HCT116 (cell line): ENCODE results near the gene POMGNT2. TPM values are rescaled to one million over a fixed set of nuclear protein-coding genes. Genes with fewer than 3 reads are reported as not detected.

Source experiments
- ATAC-seq: fragments of 200-7000 bp; cut with Tn5 transposase; 2 replicates; pipeline ENCODE4 v1.9.1; 2020; ENCODE audit warnings: mild to moderate bottlenecking, moderate library complexity
- BruUV-seq: library from RNA; stranded (reverse); fragments of 400-500 nt; replicated peaks from 2 replicates; lab custom pipeline; 2021; lab: Mats Ljungman, UMichigan
- CTCF ChIA-PET: fragments of 300-600 bp; sonication (Branson Sonifier 250); formaldehyde crosslinking; loops from one replicate; lab custom pipeline; 2021; ENCODE audit warnings: antibody characterized with exemption; lab: Charles Lee
- POLR2A ChIA-PET: fragments of 300-600, 350-600 bp; sonication (Branson Sonifier 250); formaldehyde crosslinking; loops from one replicate; lab custom pipeline; 2021; ENCODE audit warnings: antibody characterized with exemption; lab: Charles Lee
- RAD21 ChIA-PET, 2 experiments: fragments of 300-600 bp; sonication (Branson Sonifier 250); formaldehyde crosslinking; loops; one replicate each; lab custom pipeline; 2023; ENCODE audit warnings: low total read pairs in 2 of 2; ENCODE audit not compliant: uncharacterized antibody in 2 of 2, unreplicated experiment in 2 of 2, low non-redundant PET in 1 of 2; lab: Charles Lee
- DNase-seq: peaks from one replicate; pipeline ENCODE4 v3.0.0-alpha.2; 2010; ENCODE audit warnings: low read depth, low spot score
- H2AFZ ChIP-seq: fragments of 200-600 bp; shearing (Covaris generic), sonication (generic); 2 replicates; pipeline ENCODE4 v1.6.1; 2017; ENCODE audit warnings: low read depth, mixed run types, mixed read lengths, antibody characterized with exemption, low read length; ENCODE audit not compliant: poor library complexity, severe bottlenecking
- H3K27ac ChIP-seq: 2 replicates; pipeline ENCODE4 v1.5.1; 2012; ENCODE audit warnings: low read depth, low read length
- H3K27me3 ChIP-seq: fragments of 200-600 bp; sonication (generic); 2 replicates; pipeline ENCODE4 v1.6.1; 2016; ENCODE audit warnings: mixed run types, low read length, mixed read lengths; ENCODE audit not compliant: insufficient read depth
- H3K36me3 ChIP-seq, 2 experiments: fragments of 200-500 bp in 1 of 2; fragments of 200-600 bp in 1 of 2; sonication (Bioruptor generic) in 1 of 2; sonication (generic) in 1 of 2; 2 replicates each; pipeline versions ENCODE4 v1.5.1 to v1.6.1; 2014 to 2016; ENCODE audit warnings: low read length in 2 of 2, inconsistent platforms in 1 of 2, mixed read lengths in 1 of 2, mixed run types in 1 of 2; ENCODE audit not compliant: insufficient read depth in 2 of 2, control insufficient read depth in 1 of 2
- H3K4me1 ChIP-seq, 2 experiments: fragments of 200-600 bp in 1 of 2; sonication (generic) in 1 of 2; 2 replicates each; pipeline versions ENCODE4 v1.5.1 to v1.6.1; 2012 to 2017; ENCODE audit warnings: low read length in 2 of 2, inconsistent platforms in 1 of 2, mild to moderate bottlenecking in 1 of 2, mixed read lengths in 1 of 2, mixed run types in 1 of 2, moderate library complexity in 1 of 2; ENCODE audit not compliant: insufficient read depth in 2 of 2, control insufficient read depth in 1 of 2
- H3K4me2 ChIP-seq: fragments of 200-600 bp; sonication (generic); 2 replicates; pipeline ENCODE4 v1.6.1; 2017; ENCODE audit warnings: mixed run types, low read length, mixed read lengths
- H3K4me3 ChIP-seq, 2 experiments: fragments of 200-600 bp in 1 of 2; sonication (generic) in 1 of 2; replicated peaks in 1 of 2; 2 replicates each; pipeline ENCODE4 v1.5.1; 2011 to 2016; ENCODE audit warnings: low read length in 2 of 2, control low read depth in 1 of 2, low read depth in 1 of 2, mild to moderate bottlenecking in 1 of 2, mixed read lengths in 1 of 2, mixed run types in 1 of 2
- H3K79me2 ChIP-seq: fragments of 200-600 bp; sonication (generic); 2 replicates; pipeline ENCODE4 v1.6.1; 2017; ENCODE audit warnings: mild to moderate bottlenecking, mixed run types, low read length, moderate library complexity, mixed read lengths; ENCODE audit not compliant: insufficient read depth
- H3K9ac ChIP-seq: fragments of 200-600 bp; sonication (generic); 2 replicates; pipeline ENCODE4 v1.6.1; 2016; ENCODE audit warnings: low read length, mixed read lengths
- H3K9me2 ChIP-seq: fragments of 200-600 bp; sonication (generic), shearing (Covaris generic); 2 replicates; pipeline ENCODE4 v1.6.1; 2017; ENCODE audit warnings: mixed run types, mild to moderate bottlenecking, moderate library complexity; ENCODE audit not compliant: insufficient read depth
- H3K9me3 ChIP-seq, 2 experiments: fragments of 200-500 bp in 1 of 2; fragments of 200-600 bp in 1 of 2; sonication (Bioruptor generic) in 1 of 2; sonication (generic) in 1 of 2; 2 replicates each; pipeline ENCODE4 v1.6.1; 2014 to 2017; ENCODE audit warnings: low read length in 2 of 2, mixed read lengths in 2 of 2, inconsistent platforms in 1 of 2, low read depth in 1 of 2, mild to moderate bottlenecking in 1 of 2, mixed run types in 1 of 2, moderate library complexity in 1 of 2; ENCODE audit not compliant: control insufficient read depth in 1 of 2, insufficient read depth in 1 of 2
- H4K20me1 ChIP-seq: fragments of 200-600 bp; sonication (generic), shearing (Covaris generic); 2 replicates; pipeline ENCODE4 v1.6.1; 2017; ENCODE audit warnings: mixed run types, mild to moderate bottlenecking, moderate library complexity; ENCODE audit not compliant: insufficient read depth
- CBX3 ChIP-seq: IDR thresholded peaks from 2 replicates; pipeline ENCODE4 v1.6.1; 2012; ENCODE audit warnings: low read depth
- FOSL1 ChIP-seq: IDR thresholded peaks from 2 replicates; pipeline ENCODE4 v1.6.1; 2012; ENCODE audit warnings: low read depth
- POLR2AphosphoS5 ChIP-seq: IDR thresholded peaks from 2 replicates; pipeline ENCODE4 v1.6.1; 2011; ENCODE audit warnings: mild to moderate bottlenecking, low read depth, low read length, moderate library complexity
- YY1 ChIP-seq: IDR thresholded peaks from 2 replicates; pipeline ENCODE4 v1.6.1; 2011; ENCODE audit warnings: low read length, low read depth, moderate library complexity, mild to moderate bottlenecking; ENCODE audit not compliant: insufficient replicate concordance; ENCODE audit errors: extremely low read depth
- ZNF274 ChIP-seq: fragments of 200-500 bp; sonication (Bioruptor generic); IDR thresholded peaks from 2 replicates; pipeline ENCODE4 v1.6.1; 2014; ENCODE audit warnings: mild to moderate bottlenecking, low read depth, low read length, inconsistent platforms
- intact Hi-C: fragments of 100-400 bp; cut with micrococcal nuclease; formaldehyde crosslinking; loops from 2 replicates; pipeline ENCODE4 v1.10.0; 2022
- total RNA-seq: library from RNA; stranded (reverse); gene quantifications from one replicate; pipeline ENCODE4 v1.2.1, GENCODE V29; 2021; ENCODE audit not compliant: unreplicated experiment
- TF ChIP-seq, protein P1 (sequence below): IDR thresholded peaks from 2 replicates; pipeline ENCODE4 v1.6.1; 2012; ENCODE audit warnings: low read depth

POMGNT2 gene
- total RNA-seq, 1 experiment from 2014 or later, result 21.6 TPM

DNA sequence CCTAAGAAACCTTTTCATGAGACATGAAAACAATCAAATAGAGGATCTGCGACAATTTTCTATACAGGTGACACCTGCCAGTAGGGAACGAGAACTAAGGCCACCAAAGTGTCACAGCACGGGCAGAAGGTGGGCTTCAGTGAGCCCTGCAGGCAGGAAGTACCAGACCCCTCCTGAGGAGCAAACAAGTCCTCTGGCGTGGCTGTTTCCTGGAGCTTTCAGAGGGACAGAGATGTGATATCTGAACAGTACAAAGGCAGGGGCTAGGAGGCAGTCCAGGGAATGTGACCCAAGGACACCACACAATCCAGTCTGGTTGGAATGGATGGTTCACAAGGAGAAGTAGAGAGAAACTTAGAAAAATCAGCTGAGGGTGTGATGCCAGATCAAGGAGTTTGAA is 16.8 kb downstream of the POMGNT2 start:
- Histone ChIP-seq H3K9me3 (no peaks in the 10 kb centered on the region), H3K36me3 (no peaks in the 10 kb centered on the region), H3K9ac (no peak overlapping the region), H3K4me1 (no peaks in the 10 kb centered on the region), H3K27me3 (no peaks in the 10 kb centered on the region), H3K4me2 (no peak overlapping the region), H3K4me3 (no peak overlapping the region), H3K27ac (no peak overlapping the region), H2AFZ (no peak overlapping the region), H4K20me1 (no peaks in the 10 kb centered on the region), H3K79me2 (peaks cover 37% of the 10 kb centered on the region), H3K9me2 (no peaks in the 10 kb centered on the region)
- no TSS peak for BruUV-seq
- POLR2A ChIA-PET, result no interaction called here
- intact Hi-C loops, result no loop called here
- RAD21 ChIA-PET, result no interaction called here
- ATAC-seq (no peak), DNase-seq (no peak)
- TF ChIP-seq POLR2AphosphoS5 (no peak), CBX3 (no peak), ZNF274 (no peak), YY1 (no peak), FOSL1 (no peak)
- TF ChIP-seq, protein P1, sequence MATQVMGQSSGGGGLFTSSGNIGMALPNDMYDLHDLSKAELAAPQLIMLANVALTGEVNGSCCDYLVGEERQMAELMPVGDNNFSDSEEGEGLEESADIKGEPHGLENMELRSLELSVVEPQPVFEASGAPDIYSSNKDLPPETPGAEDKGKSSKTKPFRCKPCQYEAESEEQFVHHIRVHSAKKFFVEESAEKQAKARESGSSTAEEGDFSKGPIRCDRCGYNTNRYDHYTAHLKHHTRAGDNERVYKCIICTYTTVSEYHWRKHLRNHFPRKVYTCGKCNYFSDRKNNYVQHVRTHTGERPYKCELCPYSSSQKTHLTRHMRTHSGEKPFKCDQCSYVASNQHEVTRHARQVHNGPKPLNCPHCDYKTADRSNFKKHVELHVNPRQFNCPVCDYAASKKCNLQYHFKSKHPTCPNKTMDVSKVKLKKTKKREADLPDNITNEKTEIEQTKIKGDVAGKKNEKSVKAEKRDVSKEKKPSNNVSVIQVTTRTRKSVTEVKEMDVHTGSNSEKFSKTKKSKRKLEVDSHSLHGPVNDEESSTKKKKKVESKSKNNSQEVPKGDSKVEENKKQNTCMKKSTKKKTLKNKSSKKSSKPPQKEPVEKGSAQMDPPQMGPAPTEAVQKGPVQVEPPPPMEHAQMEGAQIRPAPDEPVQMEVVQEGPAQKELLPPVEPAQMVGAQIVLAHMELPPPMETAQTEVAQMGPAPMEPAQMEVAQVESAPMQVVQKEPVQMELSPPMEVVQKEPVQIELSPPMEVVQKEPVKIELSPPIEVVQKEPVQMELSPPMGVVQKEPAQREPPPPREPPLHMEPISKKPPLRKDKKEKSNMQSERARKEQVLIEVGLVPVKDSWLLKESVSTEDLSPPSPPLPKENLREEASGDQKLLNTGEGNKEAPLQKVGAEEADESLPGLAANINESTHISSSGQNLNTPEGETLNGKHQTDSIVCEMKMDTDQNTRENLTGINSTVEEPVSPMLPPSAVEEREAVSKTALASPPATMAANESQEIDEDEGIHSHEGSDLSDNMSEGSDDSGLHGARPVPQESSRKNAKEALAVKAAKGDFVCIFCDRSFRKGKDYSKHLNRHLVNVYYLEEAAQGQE, result no peak
- CTCF ChIA-PET, result interaction anchor here (1.0 to 4.8 kb wide), 2 partner anchors 18 to 127 kb away, joined by 3 to 27 read pairs; no protein-coding TSS in a partner anchor
